GM12874 (cell line): ENCODE data around the gene ICAM2.

ENCODE experiments used
- CTCF ChIP-seq: IDR thresholded peaks from 2 replicates; pipeline ENCODE4 v1.5.1; 2011; ENCODE audit warnings: low read depth, mild to moderate bottlenecking, control low read depth, low read length, moderate library complexity; ENCODE audit not compliant: insufficient read depth

ICAM2 gene

DNA sequence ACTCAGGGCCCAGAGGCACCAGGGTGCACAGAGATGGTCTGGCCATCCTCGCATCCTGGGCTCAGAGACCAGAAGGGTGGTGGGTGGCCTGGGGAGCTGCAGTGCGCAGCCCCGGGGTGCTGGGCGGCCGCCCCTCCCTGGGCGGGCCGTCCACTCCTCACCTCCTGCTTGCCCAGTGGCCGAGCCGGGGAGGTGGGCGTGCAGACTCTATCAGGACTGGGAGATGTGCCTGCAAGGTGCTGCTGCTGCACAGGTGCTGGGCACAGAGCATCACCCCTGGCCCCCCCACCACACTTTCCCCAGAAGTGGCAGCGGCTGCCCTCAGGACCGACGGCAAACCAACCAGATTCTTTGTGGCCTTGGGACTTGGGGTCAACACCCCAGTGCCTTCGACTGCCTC is 47.6 kb downstream of the ICAM2 start, which contains the start of gene SCN4A:
SCN4A (minus strand) TSS at position 123 of the 400 bp plus-strand sequence; CDS start at position 46, 77 bp downstream.
- TF ChIP-seq CTCF: no peak

GRCh38 chr17:63969278-63969677 is 51.2 kb downstream of the ICAM2 start:
- TF ChIP-seq CTCF: no peak

DNA sequence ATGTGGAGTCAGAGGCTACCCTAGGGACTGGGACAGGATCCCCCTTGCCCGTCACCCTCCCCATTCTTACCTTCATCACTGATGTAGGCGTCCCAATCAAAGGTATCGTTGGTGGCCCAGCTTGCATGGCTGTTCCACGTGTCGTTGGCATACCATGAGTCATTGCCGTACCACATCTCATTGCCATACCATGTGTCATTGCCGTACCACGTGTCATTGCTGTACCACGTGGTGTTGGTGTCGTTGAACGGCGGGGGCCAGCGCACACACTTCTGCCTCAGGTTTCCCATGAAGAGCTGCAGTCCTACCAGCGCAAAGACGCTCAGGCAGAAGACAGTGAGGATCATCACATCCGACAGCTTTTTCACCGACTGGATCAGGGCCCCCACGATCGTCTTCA is 52.5 kb downstream of the ICAM2 start:
- TF ChIP-seq CTCF: no peak

- TF ChIP-seq CTCF: no peak
Observed at GRCh38 chr17:63966646-63967264, 53.7 kb downstream of the ICAM2 start.

DNA sequence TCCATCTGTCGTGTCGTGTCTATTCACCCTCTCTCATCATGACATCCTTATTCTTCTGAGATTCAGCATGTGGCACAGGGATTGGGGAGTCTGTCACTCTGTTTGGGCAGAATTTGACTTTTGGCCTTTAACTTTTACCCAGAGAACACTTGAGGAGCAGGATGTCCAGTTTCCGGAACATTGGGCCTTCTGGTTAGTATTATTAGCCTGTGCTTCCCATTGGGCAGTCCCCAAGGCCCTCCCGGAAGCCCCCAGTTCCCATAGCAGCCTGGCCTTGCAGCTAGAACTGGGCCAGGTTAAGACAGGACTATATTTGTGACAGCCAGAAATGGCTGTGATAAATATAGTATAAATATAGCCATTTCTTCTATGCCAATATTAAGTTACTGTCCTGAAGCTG is 57.3 kb downstream of the ICAM2 start:
- TF ChIP-seq CTCF: no peak

DNA sequence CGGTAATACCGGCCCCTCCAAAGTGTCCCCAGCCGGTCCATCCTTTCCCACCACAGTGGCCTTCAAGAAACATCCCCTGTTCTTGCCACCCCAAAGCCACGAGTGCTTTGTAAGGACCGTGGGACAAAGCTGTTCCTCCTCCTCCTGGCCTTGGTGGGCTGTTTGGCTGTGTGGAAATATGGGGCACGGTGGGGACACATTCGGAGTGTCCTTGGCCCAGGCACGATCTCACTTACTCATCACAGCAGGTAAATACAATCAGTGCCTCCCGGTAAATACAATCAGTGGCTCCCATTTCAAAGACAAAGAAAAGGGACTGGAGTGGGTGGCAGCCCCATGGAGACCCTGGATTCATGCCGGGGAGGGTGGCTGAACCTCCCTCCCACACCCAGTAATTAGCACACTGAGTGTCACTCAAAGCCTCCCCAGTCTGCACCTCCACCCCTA is 58.1 kb downstream of the ICAM2 start:
- no peak for TF ChIP-seq CTCF

- no peak for TF ChIP-seq CTCF
Observed at GRCh38 chr17:63961355-63962212, 58.8 kb downstream of the ICAM2 start.
